ENCODE measurements around the gene FMNL1. TPM values are rescaled to one million over a fixed set of nuclear protein-coding genes. Genes with fewer than 3 reads are reported as not detected.

FMNL1 gene
- total RNA-seq, 1 donor from 2014 or later = 10.7 TPM

DNA sequence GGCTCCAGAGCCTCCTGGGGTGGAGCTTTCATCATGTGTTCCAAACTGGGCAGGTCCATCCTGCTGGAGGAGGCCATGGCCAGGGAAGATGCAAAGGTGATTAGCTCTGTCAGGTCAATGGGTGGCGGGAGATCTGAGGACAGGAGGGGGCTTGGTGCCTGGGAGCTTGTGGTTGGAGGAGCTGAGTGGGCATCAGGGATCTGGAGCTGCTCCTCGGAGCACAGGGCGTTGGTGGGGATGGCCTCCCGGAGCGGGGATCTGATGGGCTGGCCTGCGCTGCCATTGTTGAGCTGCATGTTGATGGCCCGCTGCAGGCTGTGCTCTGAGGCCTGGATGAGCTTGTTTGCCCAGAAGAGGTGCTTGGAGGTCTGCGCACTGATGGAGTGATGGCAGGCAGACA lies 33.7 kb downstream of the FMNL1 start:
- no peak for DNase-seq (ENCODE audit: low spot score in 2 of 2)
- no peaks in the 10 kb centered on the region for H3K27me3 ChIP-seq
- H3K4me3 ChIP-seq = no peak overlapping the region
- no peaks in the 10 kb centered on the region for H3K36me3 ChIP-seq
- intact Hi-C loops (cut with DNase I) = no loop called here
- no peaks in the 10 kb centered on the region for H3K4me1 ChIP-seq
- H3K27ac ChIP-seq = no peak overlapping the region
- TF ChIP-seq, protein P1, sequence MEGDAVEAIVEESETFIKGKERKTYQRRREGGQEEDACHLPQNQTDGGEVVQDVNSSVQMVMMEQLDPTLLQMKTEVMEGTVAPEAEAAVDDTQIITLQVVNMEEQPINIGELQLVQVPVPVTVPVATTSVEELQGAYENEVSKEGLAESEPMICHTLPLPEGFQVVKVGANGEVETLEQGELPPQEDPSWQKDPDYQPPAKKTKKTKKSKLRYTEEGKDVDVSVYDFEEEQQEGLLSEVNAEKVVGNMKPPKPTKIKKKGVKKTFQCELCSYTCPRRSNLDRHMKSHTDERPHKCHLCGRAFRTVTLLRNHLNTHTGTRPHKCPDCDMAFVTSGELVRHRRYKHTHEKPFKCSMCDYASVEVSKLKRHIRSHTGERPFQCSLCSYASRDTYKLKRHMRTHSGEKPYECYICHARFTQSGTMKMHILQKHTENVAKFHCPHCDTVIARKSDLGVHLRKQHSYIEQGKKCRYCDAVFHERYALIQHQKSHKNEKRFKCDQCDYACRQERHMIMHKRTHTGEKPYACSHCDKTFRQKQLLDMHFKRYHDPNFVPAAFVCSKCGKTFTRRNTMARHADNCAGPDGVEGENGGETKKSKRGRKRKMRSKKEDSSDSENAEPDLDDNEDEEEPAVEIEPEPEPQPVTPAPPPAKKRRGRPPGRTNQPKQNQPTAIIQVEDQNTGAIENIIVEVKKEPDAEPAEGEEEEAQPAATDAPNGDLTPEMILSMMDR (IDR thresholded peaks at IDR 0.05) = no peak
- H3K9me3 ChIP-seq = no peaks in the 10 kb centered on the region

GRCh38 chr17:45256114-45256966 lies 34.7 kb downstream of the FMNL1 start:
- TF ChIP-seq, protein P1 (IDR thresholded peaks at IDR 0.05) = no peak
- H3K27me3 ChIP-seq = no peaks in the 10 kb centered on the region
- no peaks in the 10 kb centered on the region for H3K4me1 ChIP-seq
- intact Hi-C loops (cut with DNase I) = no loop called here
- no peak overlapping the region for H3K4me3 ChIP-seq
- H3K9me3 ChIP-seq = no peaks in the 10 kb centered on the region
- H3K36me3 ChIP-seq = no peaks in the 10 kb centered on the region
- no peak for DNase-seq (ENCODE audit: low spot score in 2 of 2)
- H3K27ac ChIP-seq = no peak overlapping the region

- intact Hi-C loops (cut with DNase I) = no loop called here
These were observed 35.4 kb downstream of the FMNL1 start for GRCh38 chr17:45257115-45257514.

GRCh38 chr17:45258981-45259380 lies 37.3 kb downstream of the FMNL1 start:
- no peaks in the 10 kb centered on the region for H3K27me3 ChIP-seq
- H3K27ac ChIP-seq = no peak overlapping the region
- no peaks in the 10 kb centered on the region for H3K9me3 ChIP-seq
- intact Hi-C loops (cut with DNase I) = no loop called here
- H3K4me1 ChIP-seq = peaks cover 0 to 3% of the 10 kb centered on the region in 2 donors
- no peak overlapping the region for H3K4me3 ChIP-seq
- H3K36me3 ChIP-seq = peaks cover 2 to 3% of the 10 kb centered on the region in 2 donors
- no peak for DNase-seq (ENCODE audit: low spot score in 2 of 2)
- TF ChIP-seq, protein P1 (IDR thresholded peaks at IDR 0.05) = no peak

More at GRCh38 chr17:45257115-45257514, 35.4 kb downstream of the FMNL1 start:
- no peaks in the 10 kb centered on the region for H3K27me3 ChIP-seq
- no peaks in the 10 kb centered on the region for H3K36me3 ChIP-seq
- peaks cover 0 to under 1% of the 10 kb centered on the region in 2 donors for H3K4me1 ChIP-seq
- H3K27ac ChIP-seq = no peak overlapping the region
- TF ChIP-seq, protein P1 (IDR thresholded peaks at IDR 0.05) = no peak
- no peak for DNase-seq (ENCODE audit: low spot score in 2 of 2)
- H3K4me3 ChIP-seq = no peak overlapping the region
- H3K9me3 ChIP-seq = no peaks in the 10 kb centered on the region

DNA sequence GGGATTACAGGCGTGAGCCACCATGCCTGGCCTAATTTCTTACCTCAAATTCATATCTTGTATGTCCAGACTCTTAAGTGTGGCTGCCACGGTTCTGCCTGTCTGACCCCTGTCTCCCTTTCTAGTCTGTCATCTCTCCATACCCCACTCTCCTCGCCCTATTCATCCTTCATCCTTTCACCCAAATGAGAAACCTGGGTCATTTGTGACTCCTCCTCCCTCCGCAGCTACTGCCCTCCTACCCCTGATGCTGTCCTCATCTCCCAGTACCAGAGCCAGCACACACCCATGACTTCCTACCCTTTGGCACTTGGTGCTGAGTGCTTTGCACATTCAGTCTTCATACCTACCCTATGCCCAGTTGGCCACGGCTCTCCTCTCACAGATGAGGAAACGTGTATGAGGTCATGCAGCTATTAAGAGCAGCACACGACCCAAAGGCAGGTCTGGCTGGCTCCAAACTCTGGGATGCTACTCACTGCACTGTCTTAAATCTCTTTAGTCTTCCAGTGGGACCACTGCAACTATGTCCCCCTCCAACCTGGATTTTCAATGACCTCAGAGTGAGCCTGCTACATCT lies 38.6 kb downstream of the FMNL1 start:
- intact Hi-C loops (cut with DNase I) = no loop called here
- DNase-seq (ENCODE audit: low spot score in 2 of 2) = no peak
- TF ChIP-seq, protein P1 (IDR thresholded peaks at IDR 0.05) = no peak
- H3K36me3 ChIP-seq = peaks cover 14% of the 10 kb centered on the region in 2 donors
- no peak overlapping the region for H3K4me3 ChIP-seq
- H3K27ac ChIP-seq = no peak overlapping the region
- H3K9me3 ChIP-seq = no peaks in the 10 kb centered on the region
- H3K4me1 ChIP-seq = peaks cover 0 to 3% of the 10 kb centered on the region in 2 donors
- H3K27me3 ChIP-seq = no peaks in the 10 kb centered on the region
